Prostate gland (tissue), 2 donors: ENCODE data around the gene GLCE. TPM values are rescaled to one million over a fixed set of nuclear protein-coding genes. Genes with fewer than 3 reads are reported as not detected.

Experiments
- DNase-seq: peaks from one replicate; pipeline ENCODE4 v3.0.0-alpha.2; 2019; ENCODE audit warnings: low spot score
- H3K27ac ChIP-seq, 2 donors: fragments of 200-600 bp; sonication (generic); 2 replicates each; pipeline ENCODE4 v1.5.1; 2017 to 2019
- H3K27me3 ChIP-seq: fragments of 200-600 bp; sonication (generic); replicated peaks from 2 replicates; pipeline ENCODE4 v1.5.1; 2019; ENCODE audit not compliant: insufficient read depth
- H3K36me3 ChIP-seq, 2 donors: fragments of 200-600 bp; sonication (generic); 1 replicate in 1 of 2; 2 replicates in 1 of 2; pipeline versions ENCODE4 v1.5.1 to v1.8.1; 2017 to 2019
- H3K4me1 ChIP-seq: fragments of 200-600 bp; sonication (generic); replicated peaks from 2 replicates; pipeline ENCODE4 v1.5.1; 2019
- H3K4me3 ChIP-seq, 2 donors: fragments of 200-600 bp; sonication (generic); 2 replicates each; pipeline ENCODE4 v1.5.1; 2017 to 2019
- H3K9me3 ChIP-seq: fragments of 200-600 bp; sonication (generic); 2 replicates; pipeline ENCODE4 v1.5.1; 2017
- POLR2A ChIP-seq: fragments of 450-650 bp; IDR thresholded peaks from one replicate; pipeline ENCODE4 v1.6.1; 2016; ENCODE audit warnings: antibody characterized with exemption, mild to moderate bottlenecking
- POLR2AphosphoS5 ChIP-seq: sonication (generic); formaldehyde crosslinking; IDR thresholded peaks from one replicate; pipeline ENCODE4 v1.6.1; 2017; ENCODE audit warnings: antibody characterized with exemption
- WGBS: methylation state at CpG from one replicate; pipeline ENCODE4 v1.1.5; 2018; 5-methylcytosine and 5-hydroxymethylcytosine counted together
- intact Hi-C: fragments of 100-400 bp; cut with DNase I; formaldehyde crosslinking; loops from one replicate; pipeline ENCODE4 v1.14.2; 2022
- total RNA-seq, 2 donors: library from RNA; depleted of rRNA; stranded (reverse); fragments of >200 nt; gene quantifications; one replicate each; pipeline ENCODE4 v1.1.0, GENCODE V29; 2016
- TF ChIP-seq, protein P1 (sequence below), 4 experiments: fragments of 200-600 bp in 2 of 4; fragments of 450-650 bp in 2 of 4; sonication (generic) in 2 of 4; IDR thresholded peaks; 1 replicate in 3 of 4; 2 replicates in 1 of 4; pipeline ENCODE4 v1.5.1; 2016 to 2019; ENCODE audit warnings: antibody characterized with exemption in 4 of 4, mild to moderate bottlenecking in 2 of 4, moderate library complexity in 2 of 4

The GLCE gene
- total RNA-seq, 2 donors from 2014 or later, result 17.4 TPM

- no peaks in the 10 kb centered on the region for H3K36me3 ChIP-seq
- no peaks in the 10 kb centered on the region for H3K4me1 ChIP-seq
- no peak overlapping the region for H3K27ac ChIP-seq
- intact Hi-C loops, result no loop called here
- 22% methylated on average over 7 of the region's 7 CpGs for WGBS
- no peaks in the 10 kb centered on the region for H3K27me3 ChIP-seq
- DNase-seq, result no peak
- TF ChIP-seq POLR2A, result no peak
- TF ChIP-seq, protein P1, sequence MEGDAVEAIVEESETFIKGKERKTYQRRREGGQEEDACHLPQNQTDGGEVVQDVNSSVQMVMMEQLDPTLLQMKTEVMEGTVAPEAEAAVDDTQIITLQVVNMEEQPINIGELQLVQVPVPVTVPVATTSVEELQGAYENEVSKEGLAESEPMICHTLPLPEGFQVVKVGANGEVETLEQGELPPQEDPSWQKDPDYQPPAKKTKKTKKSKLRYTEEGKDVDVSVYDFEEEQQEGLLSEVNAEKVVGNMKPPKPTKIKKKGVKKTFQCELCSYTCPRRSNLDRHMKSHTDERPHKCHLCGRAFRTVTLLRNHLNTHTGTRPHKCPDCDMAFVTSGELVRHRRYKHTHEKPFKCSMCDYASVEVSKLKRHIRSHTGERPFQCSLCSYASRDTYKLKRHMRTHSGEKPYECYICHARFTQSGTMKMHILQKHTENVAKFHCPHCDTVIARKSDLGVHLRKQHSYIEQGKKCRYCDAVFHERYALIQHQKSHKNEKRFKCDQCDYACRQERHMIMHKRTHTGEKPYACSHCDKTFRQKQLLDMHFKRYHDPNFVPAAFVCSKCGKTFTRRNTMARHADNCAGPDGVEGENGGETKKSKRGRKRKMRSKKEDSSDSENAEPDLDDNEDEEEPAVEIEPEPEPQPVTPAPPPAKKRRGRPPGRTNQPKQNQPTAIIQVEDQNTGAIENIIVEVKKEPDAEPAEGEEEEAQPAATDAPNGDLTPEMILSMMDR (IDR thresholded peaks at IDR 0.05), result no peak
- TF ChIP-seq POLR2AphosphoS5, result no peak
- no peaks in the 10 kb centered on the region for H3K9me3 ChIP-seq
- H3K4me3 ChIP-seq, result no peak overlapping the region
These were observed 14.5 kb upstream of the GLCE start for GRCh38 chr15:69145694-69146492.

GRCh38 chr15:69146724-69147435 lies 13.6 kb upstream of the GLCE start:
- DNase-seq, result no peak
- intact Hi-C loops, result no loop called here

GRCh38 chr15:69148465-69148864 lies 12.0 kb upstream of the GLCE start:
- Histone ChIP-seq H3K9me3 (no peaks in the 10 kb centered on the region), H3K4me1 (no peaks in the 10 kb centered on the region), H3K27ac (no peak overlapping the region), H3K36me3 (no peaks in the 10 kb centered on the region), H3K4me3 (no peak overlapping the region), H3K27me3 (no peaks in the 10 kb centered on the region)
- no peak for TF ChIP-seq POLR2AphosphoS5
- no peak for TF ChIP-seq POLR2A
- TF ChIP-seq, protein P1 (IDR thresholded peaks at IDR 0.05), result no peak
- no peak for DNase-seq
- no CpG with 5 or more reads among the region's 1 CpG for WGBS
- intact Hi-C loops, result no loop called here

More at GRCh38 chr15:69146724-69147435, 13.6 kb upstream of the GLCE start:
- H3K36me3 ChIP-seq, result no peaks in the 10 kb centered on the region
- no peak overlapping the region for H3K4me3 ChIP-seq
- TF ChIP-seq POLR2A, result no peak
- no peak for TF ChIP-seq POLR2AphosphoS5
- TF ChIP-seq, protein P1 (IDR thresholded peaks at IDR 0.05), result no peak
- H3K9me3 ChIP-seq, result no peaks in the 10 kb centered on the region
- H3K27ac ChIP-seq, result no peak overlapping the region
- H3K27me3 ChIP-seq, result no peaks in the 10 kb centered on the region
- 92% methylated on average over 9 of the region's 9 CpGs for WGBS
- no peaks in the 10 kb centered on the region for H3K4me1 ChIP-seq

DNA sequence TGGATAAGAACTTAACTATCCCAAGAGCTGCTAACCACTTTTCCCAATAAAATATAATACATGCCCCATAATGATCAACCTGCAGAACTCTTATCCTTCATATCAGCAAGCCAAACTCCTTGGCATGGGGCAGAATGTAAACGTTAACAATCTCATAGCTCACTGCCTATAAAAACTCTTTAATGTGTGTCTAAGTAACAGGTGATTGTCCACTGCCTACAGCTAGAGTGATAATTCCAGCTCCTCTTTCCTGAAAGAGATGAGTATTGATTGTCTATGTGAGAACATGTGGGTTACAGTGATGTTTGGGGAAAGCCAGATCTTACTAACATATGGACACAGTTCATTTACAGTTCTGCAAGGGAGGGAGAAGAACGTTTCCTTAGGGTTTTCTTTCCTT lies 11.3 kb upstream of the GLCE start:
- H3K36me3 ChIP-seq, result no peaks in the 10 kb centered on the region
- H3K9me3 ChIP-seq, result no peaks in the 10 kb centered on the region
- H3K4me3 ChIP-seq, result no peak overlapping the region
- H3K4me1 ChIP-seq, result no peaks in the 10 kb centered on the region
- WGBS, result 31% methylated on average over 2 of the region's 2 CpGs
- no peaks in the 10 kb centered on the region for H3K27me3 ChIP-seq
- H3K27ac ChIP-seq, result no peak overlapping the region
- TF ChIP-seq POLR2AphosphoS5 (no peak), POLR2A (no peak)
- TF ChIP-seq, protein P1 (IDR thresholded peaks at IDR 0.05), result no peak
- no peak for DNase-seq
- intact Hi-C loops, result no loop called here

GRCh38 chr15:69149803-69150202 lies 10.6 kb upstream of the GLCE start:
- Histone ChIP-seq H3K27ac (no peak overlapping the region), H3K27me3 (no peaks in the 10 kb centered on the region), H3K4me3 (no peak overlapping the region), H3K36me3 (no peaks in the 10 kb centered on the region), H3K4me1 (no peaks in the 10 kb centered on the region), H3K9me3 (no peaks in the 10 kb centered on the region)
- 93% methylated on average over 2 of the region's 2 CpGs for WGBS
- DNase-seq, result no peak
- intact Hi-C loops, result no loop called here
- TF ChIP-seq POLR2AphosphoS5, result no peak
- no peak for TF ChIP-seq POLR2A
